CD4-positive, alpha-beta T cell treated with Interleukin-4 for 1 hour (primary cell): ENCODE measurements around the gene UNC13B.
"Not testable (repeated sequence)": the region's sequence is repeated elsewhere in the genome, so short reads cannot be mapped to it uniquely, and the experiment has no call there.

ENCODE experiments used
- DNase-seq, 2 donors: peaks; one replicate each; pipeline ENCODE4 v3.0.0-alpha.2; 2020 to 2022

The UNC13B gene

DNA sequence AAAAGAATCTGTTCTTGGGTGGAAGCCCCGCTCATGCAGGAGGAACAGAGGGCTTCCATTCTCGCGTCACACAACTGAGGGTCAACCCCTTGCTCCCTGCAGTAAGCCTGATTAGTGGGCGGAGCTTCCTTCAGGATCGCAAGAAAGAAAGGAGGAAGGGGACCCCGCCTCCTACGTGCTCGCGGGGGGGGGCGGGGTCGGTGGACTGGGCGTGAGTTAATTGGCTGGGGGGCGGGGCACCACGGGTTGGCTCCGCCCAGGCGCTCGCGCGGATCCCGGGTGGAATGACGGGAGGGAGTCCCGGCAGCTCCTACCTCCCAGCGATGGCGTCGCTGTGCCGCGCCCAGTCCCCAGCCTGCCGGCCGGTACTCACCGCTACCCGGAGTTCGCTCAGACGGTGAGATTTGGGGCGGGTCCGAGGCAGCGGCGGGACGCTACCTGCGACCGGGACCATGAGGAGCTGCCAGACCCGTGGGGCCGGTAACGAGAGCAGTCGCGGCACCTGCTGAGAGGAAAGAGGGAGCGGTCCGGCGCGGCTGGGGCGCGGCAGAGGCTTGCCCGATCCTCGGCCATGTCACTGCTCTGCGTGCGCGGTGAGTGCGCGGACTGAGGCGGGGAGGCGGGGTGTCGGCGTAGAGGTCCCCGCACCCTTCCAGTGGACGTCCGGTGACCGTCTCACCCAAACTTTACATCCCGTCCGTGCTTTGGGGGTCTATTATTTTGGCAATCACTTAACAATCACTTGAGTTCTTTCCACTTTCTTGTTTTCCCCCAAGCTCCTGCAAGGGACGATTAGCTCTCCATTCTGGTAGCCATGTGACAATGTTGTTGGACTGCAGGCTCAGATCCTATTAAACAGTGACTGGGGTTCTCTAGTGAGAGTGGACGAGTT is at the start of gene UNC13B:
Gene UNC13B, plus strand, starts transcription at position 297 of the 892 bp plus-strand sequence. Its CDS starts 275 bp downstream, at position 572.
- peak; percentile 78 to 82 for DNase-seq

DNA sequence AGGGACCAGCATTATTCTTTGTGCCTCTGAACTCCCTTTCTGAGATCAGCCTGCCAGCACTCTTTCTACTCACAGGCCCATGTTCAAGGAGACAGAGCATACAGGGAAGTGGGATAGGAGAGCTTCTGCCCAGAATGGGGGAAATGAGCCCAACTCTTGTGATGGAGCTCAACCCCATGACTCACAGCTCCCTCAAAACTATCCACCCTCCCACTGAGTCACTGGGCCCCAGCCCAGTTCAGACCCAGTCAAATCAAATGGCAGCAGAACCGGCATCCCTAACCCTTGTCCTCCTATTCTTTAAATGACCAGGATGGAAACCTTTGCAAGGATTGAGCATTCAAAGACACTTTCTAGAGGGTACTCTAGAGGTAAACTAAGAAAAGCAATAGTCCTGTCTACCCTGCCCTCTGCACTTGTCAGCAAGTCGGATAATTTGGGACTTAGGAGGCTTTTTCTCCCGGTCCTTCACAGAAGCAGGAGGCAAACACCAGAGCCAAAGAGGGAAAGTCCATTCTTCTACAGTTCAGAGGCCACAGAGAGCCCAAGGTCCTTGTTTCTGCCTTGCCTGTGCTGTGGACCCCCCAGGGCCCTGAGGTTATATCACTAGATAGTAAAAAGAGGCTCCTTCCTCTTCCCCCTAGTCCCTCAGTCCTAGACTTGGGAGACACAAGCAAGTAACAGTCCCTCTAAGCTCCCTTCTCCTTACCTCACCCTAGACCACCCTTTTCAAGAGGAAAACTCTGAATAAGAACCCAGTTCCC is 49.4 kb upstream of the UNC13B start:
- peak; percentile 14 to 74 for DNase-seq

DNA sequence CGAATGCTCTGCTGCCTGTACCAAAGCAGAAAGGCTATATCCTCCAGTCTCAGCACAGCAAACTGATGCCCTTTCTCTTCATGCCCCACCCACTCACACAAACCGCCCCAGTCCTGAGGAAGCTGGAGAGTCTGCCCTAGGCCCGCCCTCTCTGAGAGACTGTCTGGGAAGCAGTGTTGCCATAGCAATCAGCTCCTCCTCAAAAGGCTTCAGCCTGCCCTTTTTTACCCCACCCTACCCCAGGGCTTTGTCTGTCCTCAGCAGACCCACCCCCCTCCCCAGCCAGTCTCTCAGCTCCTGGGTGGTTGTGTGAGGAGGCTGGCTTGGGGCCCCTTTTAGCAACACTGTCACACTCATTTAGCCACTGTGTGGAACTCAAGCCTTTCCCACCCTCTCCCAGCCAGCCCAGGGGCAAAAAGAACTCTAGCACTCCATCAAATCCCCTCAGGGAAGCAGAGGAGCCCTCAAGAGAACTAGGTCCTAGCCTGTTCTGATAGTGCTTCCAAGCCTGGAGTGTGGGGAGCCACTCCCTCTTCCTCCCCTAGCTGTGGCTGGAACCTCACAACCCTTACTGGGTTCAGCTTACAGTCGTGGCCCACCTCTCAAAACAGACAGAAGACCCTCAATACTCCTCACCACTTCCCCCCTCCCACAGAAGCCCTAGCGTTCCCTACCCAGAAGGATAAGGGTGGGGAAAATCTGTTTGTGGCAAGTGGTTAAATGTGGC is 47.5 kb upstream of the UNC13B start:
- DNase-seq: peak; percentile 89 to 90

DNA sequence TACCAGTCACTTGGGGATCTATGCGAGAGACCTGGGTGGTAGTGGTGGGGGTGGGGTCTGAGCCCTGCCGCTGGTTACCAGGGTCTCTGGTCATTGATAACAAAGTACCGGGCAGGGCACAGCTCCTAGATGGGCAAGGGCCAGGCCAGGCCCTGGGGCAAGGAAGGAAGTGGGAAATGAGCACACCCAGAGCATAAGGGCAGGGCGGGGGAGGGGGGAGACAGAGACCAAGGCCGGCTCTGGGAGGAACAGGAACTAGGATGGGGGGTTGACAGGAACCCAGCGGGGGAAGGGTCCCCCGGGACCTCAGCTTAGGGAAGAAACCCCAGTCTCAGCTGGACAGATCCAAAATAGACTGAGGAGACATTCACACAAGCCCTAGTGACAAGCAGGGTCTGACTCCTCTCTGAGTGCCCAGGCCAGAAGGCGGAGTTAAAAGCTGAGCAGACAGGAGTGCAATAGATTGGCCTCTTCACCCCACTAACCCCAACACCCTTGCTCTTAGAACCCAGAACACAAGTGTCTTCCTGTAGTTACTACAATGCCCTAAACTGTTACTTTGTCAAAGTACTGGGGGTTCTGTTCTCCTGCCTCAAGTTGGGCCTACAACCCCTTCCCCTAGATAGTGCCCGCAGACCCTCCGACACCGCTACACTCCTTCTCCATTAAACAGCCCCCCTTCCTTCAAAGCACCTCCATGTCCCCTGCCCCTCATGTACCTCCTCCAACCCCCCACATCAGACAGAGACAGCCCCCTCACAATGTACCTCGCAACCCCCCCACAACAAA is 46.8 kb upstream of the UNC13B start:
- DNase-seq: peak; percentile 53 to 54

DNA sequence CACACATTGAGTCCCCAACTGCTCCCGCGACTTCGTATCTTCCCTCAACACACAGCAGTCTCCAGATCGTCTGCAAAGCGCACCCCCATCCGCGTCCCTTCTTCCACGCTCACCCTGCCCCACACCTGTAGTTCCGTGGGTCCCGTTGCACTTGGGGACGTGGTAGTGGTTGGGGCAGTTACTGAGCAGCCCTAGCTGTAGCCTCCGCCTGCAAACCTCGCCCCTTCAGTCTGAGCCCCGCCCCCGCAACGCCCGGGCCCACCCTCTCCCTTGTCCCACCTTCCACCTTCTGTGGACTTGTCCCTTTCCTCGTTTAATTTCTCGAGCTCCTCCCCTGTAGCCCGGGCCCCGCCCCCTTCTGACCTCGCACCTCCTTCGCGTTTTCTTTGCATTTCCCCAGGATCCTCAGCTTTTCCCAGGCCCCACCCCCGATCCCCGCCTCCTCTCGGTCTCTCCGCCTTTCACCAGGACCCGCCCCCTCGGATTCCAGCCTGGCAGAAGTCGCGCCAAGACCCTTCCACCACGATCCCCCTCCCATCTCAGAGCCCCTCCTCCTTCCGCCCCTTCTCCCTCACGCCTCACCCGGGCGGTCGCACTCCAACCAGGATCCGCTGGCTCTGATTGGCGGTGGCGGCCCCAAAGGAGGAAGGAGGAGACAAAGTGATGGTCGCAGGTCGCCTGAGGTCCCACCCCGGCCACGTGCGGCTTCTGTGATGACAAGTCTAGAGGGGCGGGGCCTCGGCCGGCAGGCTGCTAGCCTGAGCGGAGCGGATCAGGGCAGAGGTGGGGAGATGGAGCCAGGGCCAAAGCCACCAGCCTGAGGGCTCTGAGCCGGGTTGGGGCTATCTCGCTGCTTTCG is 45.9 kb upstream of the UNC13B start, which contains the start of gene ATOSB:
Gene ATOSB, minus strand, starts transcription at position 183 of the 859 bp plus-strand sequence. CDS start 7,588 bp downstream, outside the sequence.
- DNase-seq: peak; percentile 94 to 95

DNA sequence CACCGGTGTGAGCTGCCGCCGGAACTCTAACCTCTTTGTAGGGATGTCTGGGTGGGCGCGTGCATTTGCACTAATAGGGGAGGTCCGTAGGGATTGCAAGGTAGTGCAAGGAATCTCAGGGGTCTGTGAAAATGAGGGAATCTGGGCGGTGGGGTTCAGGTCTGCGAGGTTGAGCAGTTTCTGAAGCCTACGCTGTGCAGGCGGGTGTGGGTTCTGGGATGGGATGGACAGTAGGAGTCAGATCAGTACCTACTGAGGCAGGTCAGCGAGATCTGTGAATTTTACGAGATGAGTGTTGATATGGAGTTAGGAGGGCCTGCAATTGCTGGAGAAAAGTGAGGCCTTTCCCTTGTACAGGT is 45.3 kb upstream of the UNC13B start:
- no peak for DNase-seq

DNA sequence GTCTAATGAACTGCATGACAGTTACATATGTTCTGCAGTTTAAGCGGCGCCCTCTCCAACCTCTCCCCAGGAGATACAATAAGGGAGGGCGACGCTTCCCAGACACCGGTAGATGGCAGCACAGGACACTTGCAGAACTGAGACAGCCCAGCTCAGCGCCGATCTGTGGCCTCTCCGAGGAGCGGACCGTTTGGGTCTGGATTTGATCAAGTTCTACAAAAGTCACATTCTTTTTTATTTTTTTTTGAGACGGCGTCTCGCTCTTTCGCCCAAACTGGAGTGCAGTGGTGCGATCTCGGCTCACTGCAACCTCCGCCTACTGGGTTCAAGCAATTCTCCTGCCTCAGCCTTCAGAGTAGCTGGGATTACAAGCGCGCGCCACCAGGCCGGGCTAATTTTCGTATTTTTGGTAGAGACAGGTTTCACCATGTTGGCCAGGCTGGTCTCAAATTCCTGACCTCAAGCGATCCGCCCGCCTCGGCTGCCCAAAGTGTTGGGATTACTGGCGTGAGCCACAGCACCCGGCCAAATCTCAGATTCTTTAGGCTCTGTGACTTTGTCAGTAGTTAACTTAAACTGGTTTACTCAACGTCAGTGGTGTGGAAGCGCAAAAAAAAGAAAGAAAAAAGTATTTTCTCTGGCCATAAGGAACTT is 44.8 kb upstream of the UNC13B start:
- DNase-seq: peak; percentile 92

DNA sequence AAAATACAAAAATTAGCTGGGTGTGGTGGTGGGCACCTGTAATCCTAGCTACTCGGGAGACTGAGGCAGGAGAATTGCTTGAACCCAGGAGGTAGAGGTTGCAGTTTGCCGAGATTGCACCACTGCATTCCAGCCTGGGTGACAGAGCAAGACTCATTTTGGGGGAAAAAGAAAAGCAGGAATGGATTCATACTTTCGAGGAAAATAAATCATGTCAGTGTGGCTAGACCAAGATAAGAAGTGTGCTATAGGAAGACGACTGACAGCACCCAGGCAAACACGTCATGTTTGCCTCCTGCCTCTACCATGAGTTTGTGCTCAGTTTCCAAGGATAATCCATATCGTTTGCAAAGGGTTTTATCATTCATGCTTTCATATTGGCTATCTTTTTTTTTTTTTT is 26.9 kb upstream of the UNC13B start:
- DNase-seq: no peak

DNA sequence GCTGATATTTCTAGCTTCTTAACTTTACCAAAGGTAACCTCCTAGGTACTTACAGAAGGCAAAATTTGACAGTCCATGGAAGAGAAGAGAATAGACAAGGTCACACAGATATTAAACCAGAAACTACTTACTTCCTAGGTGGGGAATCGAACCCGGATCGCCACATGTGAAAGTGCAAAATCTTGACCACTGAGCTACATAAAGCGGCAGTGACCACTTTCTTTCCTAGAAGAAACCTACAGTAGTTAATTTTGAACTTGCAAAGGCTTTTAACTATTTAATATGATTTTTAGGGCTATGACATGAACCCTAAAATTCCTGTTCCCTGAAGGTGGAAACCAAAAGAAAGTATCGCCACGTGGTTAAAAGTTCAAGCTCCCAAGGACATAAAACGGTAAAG is 25.8 kb upstream of the UNC13B start:
- no peak for DNase-seq

DNA sequence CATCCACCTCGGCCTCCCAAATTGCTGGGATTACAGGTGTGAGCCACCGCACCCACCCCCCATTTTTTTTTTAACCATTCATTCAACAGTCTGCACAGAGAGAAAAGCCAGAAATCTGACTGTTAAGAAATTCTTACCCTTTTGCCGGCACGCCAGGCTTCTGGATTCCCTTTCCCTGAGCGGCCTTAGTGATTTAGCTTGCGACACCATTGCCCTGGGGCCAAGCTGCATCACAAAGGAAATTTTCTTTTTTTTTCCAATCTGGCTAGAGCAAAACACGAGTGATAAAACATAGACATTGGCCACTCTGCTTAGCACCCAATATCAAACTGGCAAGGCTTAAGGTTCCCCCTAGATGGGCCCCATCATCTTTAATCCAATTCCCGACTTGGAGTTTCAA is 24.9 kb upstream of the UNC13B start:
- DNase-seq: no peak

DNA sequence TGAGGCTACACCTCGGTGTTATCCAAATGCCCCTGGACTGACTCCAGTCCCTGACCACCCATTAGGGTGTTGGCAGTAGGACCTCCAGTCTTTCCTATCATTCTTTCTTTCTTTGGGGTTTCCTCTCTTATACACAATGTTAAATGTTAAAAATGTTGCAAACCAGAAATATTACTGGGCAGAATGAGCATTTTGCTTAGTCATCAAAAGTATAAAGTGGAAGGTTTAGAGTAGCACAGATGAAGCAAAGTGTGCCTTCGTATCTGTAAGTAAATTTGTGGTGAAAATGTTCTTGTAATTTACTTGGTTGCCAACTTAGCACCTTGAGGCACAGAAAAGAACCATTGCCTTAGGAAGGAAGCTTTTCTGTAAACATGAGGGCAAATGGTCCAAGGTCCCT is 21.7 kb upstream of the UNC13B start:
- no peak for DNase-seq

DNA sequence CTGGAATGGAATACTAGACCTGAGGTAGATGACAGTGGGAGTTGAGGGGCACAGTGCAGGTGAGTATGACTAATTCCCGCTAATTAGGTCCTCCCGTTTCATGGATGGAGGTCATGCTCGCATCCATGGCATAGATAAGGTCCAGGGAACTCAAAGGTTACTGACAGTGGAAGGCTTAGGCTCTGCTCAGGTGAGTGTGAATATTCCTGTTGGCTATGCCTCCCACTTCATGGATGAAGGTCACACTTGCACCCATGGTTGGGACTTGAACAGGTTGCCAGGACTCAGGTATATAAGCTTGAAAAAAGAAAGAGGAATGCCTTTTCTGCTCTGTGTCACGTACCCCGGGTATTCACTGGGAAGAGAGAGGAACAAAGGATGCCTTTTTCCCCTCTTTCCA is 19.8 kb upstream of the UNC13B start:
- no peak for DNase-seq

DNA sequence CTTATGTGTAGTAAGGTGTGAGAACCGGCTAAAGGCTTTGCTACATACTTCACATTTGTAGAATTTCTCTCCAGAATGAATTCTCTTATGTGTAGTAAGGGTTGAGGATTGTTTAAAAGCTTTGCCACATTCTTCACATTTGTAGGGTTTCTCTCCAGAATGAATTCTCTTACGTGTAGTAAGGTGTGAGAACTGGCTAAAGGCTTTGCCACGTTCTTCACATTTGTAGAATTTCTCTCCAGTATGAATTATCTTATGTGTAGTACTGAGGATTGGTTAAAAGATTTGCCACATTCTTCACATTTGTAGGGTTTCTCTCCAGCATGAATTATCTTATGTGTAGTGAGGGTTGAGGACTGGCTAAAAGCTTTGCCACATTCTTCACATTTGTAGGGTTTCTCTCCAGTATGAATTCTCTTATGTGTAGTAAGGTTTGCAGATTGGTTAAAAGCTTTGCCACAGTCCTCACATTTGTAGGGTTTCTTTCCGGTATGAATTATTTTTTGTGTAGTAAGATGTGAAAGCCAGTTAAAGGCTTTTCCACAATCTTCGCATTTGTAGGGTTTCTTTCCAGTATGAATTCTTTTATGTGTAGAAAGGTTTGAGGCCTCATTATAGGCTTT is 13.8 kb upstream of the UNC13B start:
- DNase-seq: not testable (repeated sequence)

DNA sequence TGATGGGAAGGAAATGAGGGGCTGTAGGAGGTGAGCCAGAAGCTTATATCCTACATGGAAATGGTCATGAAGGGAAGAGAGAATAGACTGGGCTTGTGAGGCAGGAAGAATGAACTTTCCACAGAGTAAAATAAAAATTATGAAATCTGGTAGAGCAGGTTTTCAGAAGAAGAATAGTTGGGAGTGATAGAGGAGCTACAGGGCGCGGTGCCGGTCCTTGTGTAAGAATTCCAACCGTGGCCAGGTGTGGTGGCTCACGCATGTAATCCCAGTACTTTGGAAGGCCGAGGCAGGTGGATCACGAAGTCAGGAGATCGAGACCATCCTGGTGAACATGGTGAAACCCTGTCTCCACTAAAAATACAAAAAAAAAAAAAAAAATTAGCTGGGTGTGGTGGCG is 8.9 kb upstream of the UNC13B start:
- DNase-seq: no peak

DNA sequence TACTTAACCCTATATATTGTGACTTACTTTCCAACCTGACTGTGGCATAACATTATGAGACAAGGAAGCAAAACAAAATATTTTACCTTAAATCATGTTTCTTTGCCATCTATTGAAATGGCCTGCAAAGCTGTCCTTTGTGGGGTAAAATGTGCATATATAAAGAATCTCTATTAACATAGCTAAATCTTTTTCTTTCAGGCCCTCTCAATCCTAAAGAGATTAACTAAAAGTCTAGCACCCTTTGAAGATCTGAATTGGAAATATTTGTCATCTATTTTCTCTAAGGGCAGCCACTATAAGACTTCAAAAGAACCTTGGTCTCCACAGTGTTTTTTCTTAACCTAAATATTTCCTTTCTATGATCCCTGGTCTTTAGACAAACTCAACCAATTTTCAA is 5.0 kb upstream of the UNC13B start:
- DNase-seq: no peak

DNA sequence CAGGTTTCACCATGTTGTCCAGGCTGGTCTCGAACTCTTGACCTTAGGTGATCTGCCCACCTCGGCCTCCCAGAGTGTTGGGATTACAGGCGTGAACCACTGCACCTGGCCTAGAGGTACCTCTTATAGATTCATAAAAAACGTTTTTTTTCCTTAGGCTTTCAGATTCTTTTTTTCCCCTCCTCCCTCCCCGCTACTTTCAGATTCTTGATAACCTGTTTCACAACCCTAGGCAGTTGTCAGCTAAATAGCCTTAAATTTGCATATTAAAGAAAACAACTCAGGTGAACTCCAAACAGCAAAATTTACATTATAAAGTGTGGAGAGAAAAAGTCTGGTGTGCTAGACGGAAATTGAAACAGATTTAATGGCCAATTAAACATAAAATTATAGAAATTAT is 4.0 kb upstream of the UNC13B start:
- DNase-seq: not testable (repeated sequence)

DNA sequence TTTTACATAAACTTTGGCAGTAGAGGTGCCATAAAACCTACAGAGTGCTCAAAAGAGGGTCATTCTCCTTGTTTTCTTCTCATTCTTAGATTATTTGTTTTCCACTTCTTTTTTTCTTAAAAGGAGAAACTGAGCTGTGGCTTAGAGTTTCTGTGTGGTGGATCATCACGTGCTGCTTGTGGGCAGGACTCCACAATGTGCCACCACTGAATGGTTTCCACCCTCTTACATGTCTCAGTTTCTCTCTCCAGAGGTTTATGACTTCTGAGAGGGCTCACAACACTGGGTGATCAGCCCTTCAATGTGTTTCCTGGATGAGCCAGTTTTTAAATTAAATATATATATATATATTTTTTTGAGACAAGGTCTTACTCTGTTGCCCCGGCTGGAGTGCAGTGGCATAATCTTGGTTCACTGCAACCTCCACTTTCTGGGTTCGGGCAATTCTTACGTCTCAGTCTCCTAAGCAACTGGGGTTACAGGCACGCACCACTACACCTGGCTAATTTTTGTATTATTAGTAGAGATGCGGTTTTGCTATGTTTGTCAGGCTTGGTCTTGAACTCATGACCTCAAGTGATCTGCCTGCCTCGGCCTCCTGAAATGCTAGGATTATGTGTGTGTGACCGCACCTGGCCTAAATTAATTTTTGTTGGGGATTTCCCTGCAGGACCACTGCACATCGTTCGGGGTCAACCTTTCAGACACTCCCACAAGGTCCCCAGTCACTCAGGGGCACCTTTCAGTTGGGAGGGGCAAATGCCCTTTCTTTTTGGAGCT is 3.1 kb upstream of the UNC13B start:
- no peak for DNase-seq

DNA sequence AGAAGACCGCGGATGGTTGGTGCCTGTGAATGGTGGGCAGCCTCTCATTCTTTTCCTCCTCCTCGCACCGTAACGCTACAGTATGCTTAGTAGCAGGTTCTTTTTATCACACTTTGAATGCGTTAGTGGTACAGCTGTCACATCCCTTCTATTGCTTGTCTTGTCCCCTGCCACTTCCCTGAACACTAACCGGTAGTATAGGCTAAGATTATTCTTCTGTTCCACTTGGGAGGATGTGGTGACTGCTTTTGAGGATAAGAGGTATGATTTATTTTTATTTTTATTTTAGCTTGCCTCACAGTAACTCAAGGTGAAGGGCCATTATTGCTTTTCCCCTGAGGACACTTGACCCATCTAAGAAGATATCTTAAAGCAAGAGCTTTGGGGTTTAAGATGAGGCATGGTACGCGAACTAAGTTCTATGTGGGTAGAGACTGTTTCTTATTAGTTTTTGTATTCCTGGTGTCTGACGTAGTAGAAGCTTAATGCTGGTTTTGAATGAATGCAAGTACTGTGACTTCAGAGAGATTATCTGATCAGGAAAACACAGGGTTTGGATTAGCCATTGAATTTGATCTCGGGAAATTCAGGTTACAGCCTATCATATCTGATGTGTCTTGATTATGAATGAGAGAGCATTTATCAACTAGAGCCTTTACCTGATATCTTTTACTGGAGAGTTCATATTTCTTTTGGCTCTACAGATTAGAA is 951 bp downstream of the UNC13B start:
- no peak for DNase-seq

DNA sequence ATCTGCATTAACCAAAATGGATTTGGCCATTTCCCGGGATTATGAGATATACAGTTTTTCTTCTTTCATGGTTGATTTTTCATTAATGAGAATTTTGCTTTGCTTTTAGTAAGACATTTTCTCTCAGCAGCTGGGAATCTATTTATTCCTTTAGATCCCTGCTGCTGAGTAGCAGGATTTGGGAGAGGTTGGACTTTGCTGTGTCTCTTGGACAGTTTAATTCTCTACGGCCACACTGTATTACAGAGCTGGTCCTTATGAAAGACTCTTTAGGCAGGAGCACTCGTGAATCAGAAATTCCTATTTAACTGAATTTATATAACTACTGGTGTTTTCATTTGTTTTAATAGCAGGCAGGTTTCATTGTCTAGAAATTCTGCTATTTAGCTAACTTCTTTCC is 1.6 kb downstream of the UNC13B start:
- no peak for DNase-seq
